GM19025 (cell line): ENCODE measurements around the gene OR10Z1.

Experiments used
- ATAC-seq: cut with Tn5 transposase; IDR thresholded peaks from one replicate; pipeline ENCODE4 v1.9.1; 2021; ENCODE audit warnings: mild to moderate bottlenecking, low read depth, moderate library complexity; ENCODE audit not compliant: unreplicated experiment

The OR10Z1 gene, protein sequence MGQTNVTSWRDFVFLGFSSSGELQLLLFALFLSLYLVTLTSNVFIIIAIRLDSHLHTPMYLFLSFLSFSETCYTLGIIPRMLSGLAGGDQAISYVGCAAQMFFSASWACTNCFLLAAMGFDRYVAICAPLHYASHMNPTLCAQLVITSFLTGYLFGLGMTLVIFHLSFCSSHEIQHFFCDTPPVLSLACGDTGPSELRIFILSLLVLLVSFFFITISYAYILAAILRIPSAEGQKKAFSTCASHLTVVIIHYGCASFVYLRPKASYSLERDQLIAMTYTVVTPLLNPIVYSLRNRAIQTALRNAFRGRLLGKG

DNA sequence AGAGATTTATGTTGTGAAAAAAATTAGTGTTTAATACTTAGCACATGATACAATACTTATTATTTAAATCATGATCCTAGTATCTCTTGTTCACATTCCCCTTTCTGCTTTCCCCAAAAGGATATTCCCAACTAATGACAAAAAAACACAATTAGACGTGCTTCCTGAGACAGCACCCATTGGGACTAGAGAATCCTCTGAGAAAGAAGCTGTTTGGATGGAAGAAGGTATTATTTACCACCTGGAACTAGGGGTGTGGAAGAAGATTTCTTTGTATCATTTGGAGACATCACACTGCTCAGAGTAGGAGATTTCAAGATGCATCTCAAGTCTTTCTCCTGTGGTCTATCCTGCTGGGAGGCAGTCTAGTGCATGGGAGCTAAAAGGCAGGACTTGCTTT lies at the start of gene OR10Z1:
TSS of gene OR10Z1 (plus strand) at position 301 of the 400 bp plus-strand sequence. CDS start 1,171 bp downstream, outside the sequence.
- no peak for ATAC-seq

- no peak for ATAC-seq
Measured at GRCh38 chr1:158559696-158560095, 45.4 kb upstream of the OR10Z1 start.

- no peak for ATAC-seq
Measured at GRCh38 chr1:158563853-158564252, 41.2 kb upstream of the OR10Z1 start.

GRCh38 chr1:158564608-158565007 lies 40.5 kb upstream of the OR10Z1 start:
- no peak for ATAC-seq

DNA sequence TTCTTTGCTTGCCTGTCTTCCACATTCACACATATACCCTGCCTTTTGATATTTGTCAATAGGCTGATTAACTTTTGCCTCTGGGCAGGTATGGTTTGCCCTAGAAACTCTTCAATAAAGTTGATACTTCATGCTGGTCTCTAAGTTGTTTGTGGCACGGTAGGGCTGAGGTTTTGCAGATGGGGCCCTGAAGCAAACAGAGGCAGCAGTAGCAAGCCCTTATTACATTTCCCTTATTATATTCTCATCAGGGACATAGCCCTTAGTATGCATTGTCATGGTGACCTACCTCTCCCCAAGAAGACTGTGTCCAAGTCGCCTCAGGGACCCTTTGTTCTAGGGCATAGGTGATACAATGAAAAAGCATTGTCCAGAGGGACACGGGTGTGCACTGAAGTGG lies 34.6 kb upstream of the OR10Z1 start, which contains the start of gene OR6P1:
TSS of gene OR6P1 (minus strand) at position 101 of the 400 bp plus-strand sequence. CDS start 6,976 bp downstream, outside the sequence.
- ATAC-seq = no peak

- ATAC-seq = no peak
Measured at GRCh38 chr1:158572226-158572625, 32.8 kb upstream of the OR10Z1 start.

GRCh38 chr1:158577561-158577960 lies 27.5 kb upstream of the OR10Z1 start:
- no peak for ATAC-seq

- ATAC-seq = no peak
Measured at GRCh38 chr1:158579733-158580132, 25.3 kb upstream of the OR10Z1 start, which contains the start of gene OR10X1. Gene OR10X1, minus strand, starts transcription at chr1:158579899. Its CDS starts 0 bp downstream, at chr1:158579899.

DNA sequence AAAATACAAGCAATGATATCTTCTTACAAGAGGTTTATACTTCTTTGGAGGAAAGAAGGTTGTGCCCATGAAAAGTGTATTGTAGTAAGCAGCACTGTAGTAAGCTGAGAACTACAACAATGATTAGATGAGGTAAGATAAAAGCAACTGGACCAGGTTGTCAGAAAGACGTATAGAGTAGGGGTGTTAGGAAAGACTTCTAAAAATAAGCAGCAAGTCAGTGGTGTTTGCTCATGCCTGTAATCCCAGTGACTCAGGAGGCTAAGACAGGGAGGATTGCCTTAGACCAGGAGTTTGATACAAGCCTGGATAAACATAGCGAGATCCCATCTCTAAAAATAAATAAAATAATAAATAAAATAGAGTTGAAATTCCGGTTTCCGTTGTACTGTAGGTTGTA lies 21.1 kb upstream of the OR10Z1 start:
- ATAC-seq = no peak

DNA sequence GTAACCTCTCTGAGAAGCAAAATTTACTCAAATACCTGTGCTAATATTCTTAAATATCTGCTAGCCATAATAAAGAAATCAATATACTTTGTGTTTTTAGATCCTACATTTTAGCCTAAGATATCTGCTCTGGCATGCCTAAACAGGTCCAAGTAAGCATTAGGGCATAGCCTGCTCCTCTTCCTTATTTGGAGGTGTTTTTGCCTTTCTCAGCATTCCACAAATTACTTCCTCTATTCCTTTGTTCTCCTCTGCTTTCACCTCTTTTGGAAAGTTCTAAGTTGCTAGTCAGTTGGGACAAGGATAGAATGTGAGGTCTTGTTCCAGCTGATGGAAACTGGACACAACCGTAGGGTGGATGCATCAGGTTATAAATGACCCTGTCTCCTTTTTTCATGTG lies 18.1 kb upstream of the OR10Z1 start:
- no peak for ATAC-seq

GRCh38 chr1:158600735-158601134 lies 4.3 kb upstream of the OR10Z1 start:
- no peak for ATAC-seq

- no peak for ATAC-seq
Measured at GRCh38 chr1:158607296-158607695, 2.2 kb downstream of the OR10Z1 start.

DNA sequence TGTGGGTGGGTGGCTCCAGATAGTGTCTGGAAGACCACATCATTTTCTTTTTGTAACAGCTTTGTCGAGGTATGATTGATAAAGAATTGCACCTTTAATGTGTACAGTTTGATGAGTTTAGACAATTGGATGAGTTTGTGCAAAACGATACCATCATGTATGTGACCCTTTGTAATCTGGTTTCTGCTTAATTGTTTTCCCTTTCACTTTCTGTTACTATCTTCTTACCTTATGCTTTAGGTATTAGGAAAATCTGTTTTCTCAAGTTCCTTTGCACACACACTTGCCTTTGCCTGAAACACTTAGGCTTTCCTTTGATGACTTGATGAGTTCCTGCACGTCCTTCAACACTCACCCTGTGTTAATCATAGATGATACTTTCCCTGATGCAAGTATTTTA lies 6.8 kb downstream of the OR10Z1 start:
- no peak for ATAC-seq

DNA sequence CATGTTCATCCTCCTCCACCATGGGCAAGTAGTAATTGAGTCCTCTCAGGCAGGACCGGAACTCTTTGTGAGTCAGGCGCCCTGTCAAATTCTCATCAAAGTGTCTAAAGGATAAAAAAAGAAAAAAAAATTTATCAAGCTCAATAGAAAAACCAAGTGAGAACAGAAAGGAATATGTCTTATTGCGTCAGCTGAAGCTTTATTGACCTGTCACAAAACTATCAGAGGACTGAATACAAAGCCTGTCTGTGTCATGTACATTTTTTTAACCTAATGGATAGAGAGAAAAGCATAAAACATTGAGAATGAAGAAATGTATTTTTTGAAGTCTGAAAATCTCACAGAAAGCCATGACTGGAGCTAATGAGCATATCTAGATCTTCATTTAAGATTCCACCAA lies 8.7 kb downstream of the OR10Z1 start:
- ATAC-seq = no peak

GRCh38 chr1:158638146-158638545 lies 33.1 kb downstream of the OR10Z1 start:
- no peak for ATAC-seq

GRCh38 chr1:158638904-158639303 lies 33.8 kb downstream of the OR10Z1 start:
- ATAC-seq = no peak

DNA sequence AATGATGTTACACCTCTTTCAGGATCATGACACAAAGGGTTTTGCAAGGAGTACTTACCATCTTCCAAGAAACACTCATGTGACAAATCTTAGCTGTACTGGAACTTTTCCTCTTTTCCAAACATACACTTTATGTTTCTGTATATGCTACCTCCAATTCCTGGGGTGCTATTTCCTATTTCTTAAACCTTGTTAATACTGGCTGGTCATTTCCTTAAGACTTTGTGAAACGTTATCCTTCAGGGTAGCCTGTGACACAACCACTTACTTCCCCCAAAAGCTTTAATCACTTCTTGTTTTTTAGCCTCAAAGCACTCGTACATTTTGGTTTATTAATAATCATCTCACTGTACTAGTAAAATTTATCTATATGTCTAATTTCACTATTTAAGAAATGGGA lies 39.4 kb downstream of the OR10Z1 start:
- ATAC-seq = no peak

- ATAC-seq = no peak
Measured at GRCh38 chr1:158646465-158646864, 41.4 kb downstream of the OR10Z1 start.

DNA sequence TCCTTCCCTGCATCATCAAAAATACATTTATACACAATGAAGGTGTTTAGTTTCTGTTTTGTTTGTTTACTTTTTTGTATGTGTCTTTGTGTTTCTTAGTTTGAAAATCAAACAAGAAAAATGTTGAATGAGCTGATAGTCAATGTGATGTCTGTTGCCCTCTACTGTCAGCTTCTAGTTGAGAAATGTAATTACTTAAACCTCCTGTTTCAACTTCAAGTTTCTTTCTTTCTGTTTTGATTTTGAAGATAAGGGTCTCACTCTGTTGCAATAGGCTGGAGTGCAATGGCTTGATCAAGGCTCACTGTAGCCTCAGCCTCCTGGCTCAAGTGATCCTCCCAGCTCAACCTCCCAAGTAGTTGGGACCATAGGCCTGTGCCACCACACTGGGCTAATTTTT lies 44.0 kb downstream of the OR10Z1 start:
- no peak for ATAC-seq

- ATAC-seq = no peak
Measured at GRCh38 chr1:158652721-158653334, 47.8 kb downstream of the OR10Z1 start.

DNA sequence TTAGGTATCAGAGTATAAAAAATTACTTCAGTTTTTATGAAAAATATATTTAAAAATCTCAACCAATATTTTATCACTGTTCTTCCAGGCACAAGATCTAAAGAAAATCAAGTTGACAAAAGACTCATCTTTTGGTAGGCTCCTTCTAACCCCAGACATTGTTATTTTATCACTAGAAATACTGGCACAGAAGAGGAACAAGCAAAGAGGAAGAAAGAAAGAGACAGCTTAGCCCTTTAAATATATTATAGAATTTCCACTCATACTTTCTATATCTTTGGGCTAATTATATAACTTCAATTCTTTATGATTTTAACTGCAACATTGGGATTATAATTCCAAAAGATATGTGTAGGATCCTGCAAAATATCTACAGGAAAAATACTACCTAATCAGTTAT lies 49.0 kb downstream of the OR10Z1 start:
- no peak for ATAC-seq

- ATAC-seq = no peak
Measured at GRCh38 chr1:158654571-158654970, 49.5 kb downstream of the OR10Z1 start.
